ENCODE data around the gene INS. TPM values are rescaled to one million over a fixed set of nuclear protein-coding genes. Genes with fewer than 3 reads are reported as not detected.

The INS gene
- total and polyA plus RNA-seq, 7 donors = 0.65 to 2.8 TPM; not detected in 5

DNA sequence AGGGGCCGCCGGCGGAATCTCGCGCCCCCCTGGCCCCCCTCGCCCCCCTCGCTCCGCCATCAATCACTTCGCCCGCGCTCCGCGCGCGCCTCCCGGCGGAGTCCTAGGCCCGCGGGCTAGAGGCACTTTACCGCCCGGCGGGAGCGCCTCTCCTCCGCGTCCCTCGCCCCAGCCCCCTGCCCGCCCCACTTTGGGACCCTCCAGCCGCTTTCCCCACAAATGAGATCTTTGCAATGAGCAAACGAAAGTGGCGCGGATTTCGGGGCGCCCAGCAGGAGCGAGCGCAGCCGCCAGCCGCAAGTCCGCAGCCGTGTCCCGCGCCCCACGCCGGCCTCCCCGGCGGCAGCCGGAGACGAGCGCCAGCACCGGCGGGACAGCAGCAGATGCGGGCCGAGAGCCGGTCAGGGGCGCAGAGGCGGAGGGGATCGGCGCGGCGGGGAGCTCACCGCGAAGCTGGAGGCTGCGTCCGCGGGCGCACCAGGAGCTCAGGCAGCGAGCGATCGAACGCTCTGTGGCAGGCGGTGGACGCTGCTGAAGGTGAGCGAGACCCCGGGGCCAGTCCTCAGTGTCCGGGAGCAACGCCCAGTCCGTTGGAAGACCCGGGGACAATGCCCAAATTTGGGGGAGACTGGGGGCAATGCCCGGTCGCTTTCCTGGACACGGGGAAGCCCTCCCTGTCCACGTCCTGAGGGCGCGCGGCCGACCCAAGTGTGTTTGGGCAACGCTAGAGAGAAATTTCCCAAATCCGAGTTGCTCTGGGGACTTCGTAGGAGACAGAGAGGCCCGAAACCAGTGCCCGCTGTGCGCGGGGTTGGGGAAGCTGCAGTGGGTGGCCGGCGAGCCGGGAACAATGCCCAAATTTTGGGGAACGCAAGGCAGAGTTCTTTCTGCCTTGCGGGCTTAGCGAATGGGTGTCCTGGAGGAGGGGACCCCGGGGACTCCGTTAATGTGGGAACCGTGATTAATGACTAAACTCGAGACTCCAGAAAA, 20.3 kb downstream of the INS start:
- peak overlapping the region; percentile 48 for H3K4me3 ChIP-seq
- peaks cover 8% of the 10 kb centered on the region for H3K4me1 ChIP-seq
- no peak overlapping the region for H3K27ac ChIP-seq
- ATAC-seq (no peak), DNase-seq (peak; percentile 13 to 44)
- TF ChIP-seq, protein P1, sequence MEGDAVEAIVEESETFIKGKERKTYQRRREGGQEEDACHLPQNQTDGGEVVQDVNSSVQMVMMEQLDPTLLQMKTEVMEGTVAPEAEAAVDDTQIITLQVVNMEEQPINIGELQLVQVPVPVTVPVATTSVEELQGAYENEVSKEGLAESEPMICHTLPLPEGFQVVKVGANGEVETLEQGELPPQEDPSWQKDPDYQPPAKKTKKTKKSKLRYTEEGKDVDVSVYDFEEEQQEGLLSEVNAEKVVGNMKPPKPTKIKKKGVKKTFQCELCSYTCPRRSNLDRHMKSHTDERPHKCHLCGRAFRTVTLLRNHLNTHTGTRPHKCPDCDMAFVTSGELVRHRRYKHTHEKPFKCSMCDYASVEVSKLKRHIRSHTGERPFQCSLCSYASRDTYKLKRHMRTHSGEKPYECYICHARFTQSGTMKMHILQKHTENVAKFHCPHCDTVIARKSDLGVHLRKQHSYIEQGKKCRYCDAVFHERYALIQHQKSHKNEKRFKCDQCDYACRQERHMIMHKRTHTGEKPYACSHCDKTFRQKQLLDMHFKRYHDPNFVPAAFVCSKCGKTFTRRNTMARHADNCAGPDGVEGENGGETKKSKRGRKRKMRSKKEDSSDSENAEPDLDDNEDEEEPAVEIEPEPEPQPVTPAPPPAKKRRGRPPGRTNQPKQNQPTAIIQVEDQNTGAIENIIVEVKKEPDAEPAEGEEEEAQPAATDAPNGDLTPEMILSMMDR (IDR thresholded peaks at IDR 0.05) = no peak
- intact Hi-C loops (cut with DNase I) = no loop called here
- H3K27me3 ChIP-seq (ENCODE audit: insufficient read depth in 3 of 3, low read length in 2 of 3) = peaks cover 5 to 86% (median 37%) of the 10 kb centered on the region in 3 donors
- no peaks in the 10 kb centered on the region for H3K36me3 ChIP-seq (ENCODE audit: insufficient read depth in 1 of 2, low read depth in 1 of 2)
- no peaks in the 10 kb centered on the region for H3K9me3 ChIP-seq
- 9 to 15% (median 11%) methylated on average over 95 to 102 of the region's 102 CpGs for WGBS, 3 donors

DNA sequence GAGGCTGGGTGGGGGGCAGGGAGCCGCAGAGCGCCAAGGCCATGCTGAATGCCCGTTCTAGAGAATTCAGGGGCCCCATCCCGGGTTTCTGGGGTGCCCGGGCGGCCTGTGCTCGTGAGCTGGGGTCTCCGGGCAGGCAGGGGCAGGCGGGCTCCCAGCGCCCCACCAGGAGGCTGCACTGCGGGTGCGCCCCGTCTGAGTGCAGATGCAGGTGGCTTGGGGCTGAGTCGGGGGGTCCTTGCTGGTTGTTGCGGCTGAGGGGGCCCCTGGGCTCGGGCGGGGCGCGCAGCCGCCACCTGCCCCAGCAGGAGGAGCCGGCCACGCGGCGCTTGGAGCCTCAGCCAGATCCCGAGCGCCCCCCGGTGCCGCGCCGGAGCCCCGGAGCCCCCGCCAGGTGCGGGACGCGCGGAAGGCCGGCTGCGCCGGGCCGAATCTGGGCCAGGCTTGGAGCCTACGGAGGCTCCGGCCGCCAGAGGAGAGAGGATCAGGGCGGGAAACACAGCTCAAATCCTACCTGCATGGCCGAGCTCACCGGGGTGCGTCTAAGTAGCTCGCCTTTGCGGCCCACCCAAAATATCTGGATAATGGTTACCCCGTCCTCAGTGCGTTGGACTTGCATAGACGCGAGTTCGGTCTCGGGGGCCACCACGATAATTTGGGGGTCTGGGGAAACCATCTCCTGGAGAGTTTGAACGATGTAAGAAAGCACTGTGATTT, 21.2 kb downstream of the INS start:
- Histone ChIP-seq H3K4me1 (peaks cover 8% of the 10 kb centered on the region), H3K9me3 (no peaks in the 10 kb centered on the region), H3K27ac (no peak overlapping the region), H3K36me3 (ENCODE audit: insufficient read depth in 1 of 2, low read depth in 1 of 2) (no peaks in the 10 kb centered on the region), H3K27me3 (ENCODE audit: insufficient read depth in 3 of 3, low read length in 2 of 3) (peaks cover 5 to 87% (median 35%) of the 10 kb centered on the region in 3 donors), H3K4me3 (peak overlapping the region; percentile 48)
- intact Hi-C loops (cut with DNase I) = no loop called here
- DNase-seq (peak; percentile 18 to 50), ATAC-seq (peak in 1 of 4 donors; percentile 26)
- TF ChIP-seq, protein P1 (IDR thresholded peaks at IDR 0.05) = no peak
- WGBS, 3 donors = 2 to 3% (median 2%) methylated on average over 44 to 57 of the region's 57 CpGs

DNA sequence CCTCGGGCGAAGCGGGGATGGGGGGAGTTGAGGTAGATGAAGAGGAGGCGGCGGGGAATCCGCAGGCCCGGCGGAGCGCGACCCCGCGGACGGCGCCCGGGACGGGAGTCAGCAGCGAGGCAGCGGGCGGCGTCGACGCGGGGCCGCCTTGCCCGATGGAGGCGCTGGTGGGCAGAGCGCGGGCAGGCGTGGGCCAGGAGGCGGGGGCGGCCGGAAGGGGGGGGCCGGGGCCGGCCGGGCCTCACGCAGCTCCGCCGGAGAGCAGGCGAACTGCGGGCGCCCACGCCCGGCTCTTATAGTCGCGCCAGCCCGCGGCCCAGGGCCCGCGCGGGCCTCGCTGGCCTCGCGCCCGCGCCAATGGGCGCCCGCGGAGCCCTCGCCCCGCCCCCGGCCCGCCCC, 21.9 kb downstream of the INS start, which contains the start of gene IGF2:
IGF2 (minus strand) TSS at position 267 of the 399 bp plus-strand sequence. CDS start 3,866 bp downstream, outside the sequence.
- intact Hi-C loops (cut with DNase I) = no loop called here
- Histone ChIP-seq H3K27me3 (ENCODE audit: insufficient read depth in 3 of 3, low read length in 2 of 3) (peaks cover 5 to 87% (median 29%) of the 10 kb centered on the region in 3 donors), H3K9me3 (no peaks in the 10 kb centered on the region), H3K4me3 (peak within 1 kb of the TSS; percentile 55), H3K27ac (no peak within 1 kb of the TSS), H3K4me1 (peaks cover 4% of the 10 kb centered on the region), H3K36me3 (ENCODE audit: insufficient read depth in 1 of 2, low read depth in 1 of 2) (no peaks in the 10 kb centered on the region)
- DNase-seq = peak; percentile 32 to 61
- peak in 2 of 4 donors; percentile 8 to 34 for ATAC-seq
- TF ChIP-seq, protein P1 (IDR thresholded peaks at IDR 0.05) = no peak
- 0 to 1% (median 0%) methylated on average over 5 to 62 of the region's 62 CpGs for WGBS, 3 donors

DNA sequence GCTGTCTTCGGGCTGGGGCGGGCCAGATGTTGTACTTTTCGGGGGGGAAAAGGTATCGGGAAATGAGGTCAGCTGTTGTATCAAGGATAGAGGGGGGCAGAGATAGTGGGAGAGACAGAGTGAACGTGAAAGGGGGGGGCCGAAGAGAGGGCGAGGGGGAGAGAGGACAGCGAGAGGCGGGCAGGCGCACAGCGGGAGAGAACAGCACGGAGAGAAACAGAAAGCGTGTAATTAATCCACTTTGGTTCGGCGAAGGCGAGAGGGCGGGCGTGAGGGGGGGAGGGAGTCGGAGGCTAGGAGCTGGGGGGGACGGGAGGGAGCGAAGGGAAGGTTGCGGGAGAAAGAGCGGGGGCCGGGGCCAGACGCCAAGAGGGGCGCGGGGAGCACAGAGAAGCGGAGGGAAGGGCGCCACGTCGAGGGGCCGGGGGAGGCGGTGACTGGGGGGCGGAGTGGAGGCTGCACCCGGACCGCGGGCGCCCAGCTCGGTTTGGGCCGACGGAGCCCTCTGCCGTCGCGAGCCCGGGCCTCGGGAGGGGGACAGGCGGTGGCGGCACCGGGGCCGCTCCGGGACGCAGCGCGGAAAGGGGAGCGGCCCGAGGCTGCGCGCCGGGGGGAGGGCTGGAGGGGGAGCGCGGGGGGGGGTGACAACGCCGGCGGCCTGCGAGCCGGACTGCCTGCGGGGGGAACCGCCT, 22.4 kb downstream of the INS start:
- Histone ChIP-seq H3K27me3 (ENCODE audit: insufficient read depth in 3 of 3, low read length in 2 of 3) (peaks cover 5 to 87% (median 25%) of the 10 kb centered on the region in 3 donors), H3K4me1 (no peaks in the 10 kb centered on the region), H3K4me3 (peak overlapping the region; percentile 55), H3K36me3 (ENCODE audit: insufficient read depth in 1 of 2, low read depth in 1 of 2) (no peaks in the 10 kb centered on the region), H3K27ac (no peak overlapping the region), H3K9me3 (no peaks in the 10 kb centered on the region)
- intact Hi-C loops (cut with DNase I) = no loop called here
- ATAC-seq (peak in 2 of 4 donors; percentile 8 to 11), DNase-seq (peak; percentile 24 to 53)
- WGBS, 3 donors = 1 to 2% (median 1%) methylated on average over 28 to 67 of the region's 68 CpGs
- TF ChIP-seq, protein P1 (IDR thresholded peaks at IDR 0.05) = no peak

Measured in psoas muscle (tissue), 8 donors.